OCI-LY1 (cell line): ENCODE data around the gene CTNND2.

Experiments used
- H2AFZ ChIP-seq: fragments of 200-600 bp; sonication (generic), shearing (Covaris generic); 2 replicates; pipeline ENCODE4 v1.6.0; 2014; ENCODE audit warnings: antibody characterized with exemption, mild to moderate bottlenecking, low read length
- H3F3A ChIP-seq: fragments of 200-600 bp; sonication (generic), shearing (Covaris generic); 2 replicates; pipeline ENCODE4 v1.6.0; 2014; ENCODE audit warnings: mild to moderate bottlenecking, antibody characterized with exemption, low read length, moderate library complexity; ENCODE audit not compliant: insufficient read depth
- H3K27ac ChIP-seq: fragments of 200-600 bp; sonication (generic); 2 replicates; pipeline ENCODE4 v1.5.1; 2014; ENCODE audit warnings: low read length, mixed run types, mild to moderate bottlenecking, low read depth; ENCODE audit not compliant: poor library complexity, severe bottlenecking
- H3K27me3 ChIP-seq: fragments of 200-600 bp; sonication (generic); 2 replicates; pipeline ENCODE4 v1.6.0; 2014; ENCODE audit warnings: antibody characterized with exemption, mild to moderate bottlenecking, low read length, moderate library complexity; ENCODE audit not compliant: insufficient read depth
- H3K36me3 ChIP-seq: fragments of 200-600 bp; sonication (generic); 2 replicates; pipeline ENCODE4 v1.6.1; 2014; ENCODE audit warnings: mild to moderate bottlenecking, antibody characterized with exemption, low read length, moderate library complexity, mixed read lengths; ENCODE audit not compliant: insufficient read depth
- H3K4me1 ChIP-seq: fragments of 200-600 bp; sonication (generic); 2 replicates; pipeline ENCODE4 v1.5.1; 2014; ENCODE audit warnings: mild to moderate bottlenecking, low read length, moderate library complexity; ENCODE audit not compliant: insufficient read depth, severe bottlenecking
- H3K4me2 ChIP-seq: fragments of 200-600 bp; sonication (generic), shearing (Covaris generic); 2 replicates; pipeline ENCODE4 v1.6.1; 2014; ENCODE audit warnings: low read length
- H3K4me3 ChIP-seq: fragments of 200-600 bp; sonication (generic); 2 replicates; pipeline ENCODE4 v1.5.1; 2014; ENCODE audit warnings: low read length, low read depth, mild to moderate bottlenecking, mixed read lengths; ENCODE audit not compliant: poor library complexity, severe bottlenecking
- H3K79me2 ChIP-seq: fragments of 200-600 bp; shearing (Covaris generic); 2 replicates; pipeline ENCODE4 v1.6.1; 2016; ENCODE audit warnings: mixed run types, low read length, mixed read lengths; ENCODE audit not compliant: insufficient read depth
- H3K9ac ChIP-seq: fragments of 200-600 bp; sonication (generic), shearing (Covaris generic); 2 replicates; pipeline ENCODE4 v1.6.1; 2014; ENCODE audit warnings: mild to moderate bottlenecking, low read length, mixed read lengths
- H3K9me2 ChIP-seq: fragments of 200-600 bp; sonication (generic), shearing (Covaris generic); 2 replicates; pipeline ENCODE4 v1.6.1; 2014; ENCODE audit warnings: low read depth, mild to moderate bottlenecking, low read length, mixed read lengths
- H3K9me3 ChIP-seq: fragments of 200-600 bp; shearing (Covaris generic); 2 replicates; pipeline ENCODE4 v1.6.1; 2014; ENCODE audit warnings: low read length, mixed read lengths
- H4K20me1 ChIP-seq: fragments of 200-600 bp; sonication (generic), shearing (Covaris generic); 2 replicates; pipeline ENCODE4 v1.6.0; 2016; ENCODE audit warnings: mild to moderate bottlenecking, low read length; ENCODE audit not compliant: insufficient read depth
- CTCF ChIP-seq: fragments of 200-600 bp; sonication (generic), shearing (Covaris generic); IDR thresholded peaks from 2 replicates; pipeline ENCODE4 v1.5.1; 2017; ENCODE audit warnings: mild to moderate bottlenecking, antibody characterized with exemption, low read length, moderate library complexity, mixed read lengths
- EZH2 ChIP-seq: fragments of 200-600 bp; sonication (generic), shearing (Covaris generic); IDR thresholded peaks from 2 replicates; pipeline ENCODE4 v1.8.0; 2017; ENCODE audit warnings: borderline replicate concordance, mixed run types, mild to moderate bottlenecking, antibody characterized with exemption, low read length, moderate library complexity, mixed read lengths

CTNND2 gene

GRCh38 chr5:11361768-11362167 is 542.5 kb downstream of the CTNND2 start:
- no peak overlapping the region for H3K27ac ChIP-seq
- no peaks in the 10 kb centered on the region for H3K27me3 ChIP-seq
- no peak overlapping the region for H3K4me3 ChIP-seq
- H2AFZ ChIP-seq: no peak overlapping the region
- H3K4me2 ChIP-seq: no peak overlapping the region
- H3K4me1 ChIP-seq: no peaks in the 10 kb centered on the region
- TF ChIP-seq EZH2 (no peak), CTCF (peak; percentile 24; the same call in 1 of the 2 replicates)
- no peaks in the 10 kb centered on the region for H3K79me2 ChIP-seq
- no peak overlapping the region for H3K9ac ChIP-seq
- no peaks in the 10 kb centered on the region for H3F3A ChIP-seq
- no peaks in the 10 kb centered on the region for H3K9me2 ChIP-seq
- no peaks in the 10 kb centered on the region for H3K36me3 ChIP-seq
- H4K20me1 ChIP-seq: no peaks in the 10 kb centered on the region
- H3K9me3 ChIP-seq: no peaks in the 10 kb centered on the region

GRCh38 chr5:11357928-11358327 is 546.3 kb downstream of the CTNND2 start:
- H3K9me3 ChIP-seq: peaks cover 3% of the 10 kb centered on the region; the same call in 1 of the 2 replicates
- no peak for TF ChIP-seq EZH2
- TF ChIP-seq CTCF: no peak
- H3K79me2 ChIP-seq: no peaks in the 10 kb centered on the region
- no peaks in the 10 kb centered on the region for H4K20me1 ChIP-seq
- H3K27me3 ChIP-seq: no peaks in the 10 kb centered on the region
- H3K4me3 ChIP-seq: no peak overlapping the region
- H3K36me3 ChIP-seq: no peaks in the 10 kb centered on the region
- no peak overlapping the region for H2AFZ ChIP-seq
- H3K9ac ChIP-seq: no peak overlapping the region
- H3K9me2 ChIP-seq: no peaks in the 10 kb centered on the region
- H3F3A ChIP-seq: no peaks in the 10 kb centered on the region
- no peaks in the 10 kb centered on the region for H3K4me1 ChIP-seq
- H3K27ac ChIP-seq: no peak overlapping the region
- H3K4me2 ChIP-seq: no peak overlapping the region

- no peaks in the 10 kb centered on the region for H3K4me1 ChIP-seq
- H3K4me3 ChIP-seq: no peak overlapping the region
- H3K9me3 ChIP-seq: peaks cover 3% of the 10 kb centered on the region; the same call in 1 of the 2 replicates
- H3K27ac ChIP-seq: no peak overlapping the region
- H3K36me3 ChIP-seq: no peaks in the 10 kb centered on the region
- no peak overlapping the region for H2AFZ ChIP-seq
- no peaks in the 10 kb centered on the region for H3K9me2 ChIP-seq
- H3K9ac ChIP-seq: no peak overlapping the region
- H3F3A ChIP-seq: no peaks in the 10 kb centered on the region
- H3K79me2 ChIP-seq: no peaks in the 10 kb centered on the region
- H3K27me3 ChIP-seq: no peaks in the 10 kb centered on the region
- TF ChIP-seq CTCF (no peak), EZH2 (no peak)
- no peaks in the 10 kb centered on the region for H4K20me1 ChIP-seq
- H3K4me2 ChIP-seq: no peak overlapping the region
These were observed 548.8 kb downstream of the CTNND2 start for GRCh38 chr5:11355491-11355890.
